NT2/D1 (cell line): ENCODE data around the gene PGAM1.

ENCODE experiments used
- SUZ12 ChIP-seq: IDR thresholded peaks from 2 replicates; pipeline ENCODE4 v1.6.1; 2011; ENCODE audit not compliant: insufficient read length, insufficient read depth; ENCODE audit errors: extremely low read depth
- YY1 ChIP-seq: IDR thresholded peaks from 2 replicates; pipeline ENCODE4 v1.6.1; 2011; ENCODE audit not compliant: insufficient read length, insufficient read depth
- ZNF274 ChIP-seq: IDR thresholded peaks from 2 replicates; pipeline ENCODE4 v1.6.1; 2011; ENCODE audit warnings: mild to moderate bottlenecking, low read depth, low read length

DNA sequence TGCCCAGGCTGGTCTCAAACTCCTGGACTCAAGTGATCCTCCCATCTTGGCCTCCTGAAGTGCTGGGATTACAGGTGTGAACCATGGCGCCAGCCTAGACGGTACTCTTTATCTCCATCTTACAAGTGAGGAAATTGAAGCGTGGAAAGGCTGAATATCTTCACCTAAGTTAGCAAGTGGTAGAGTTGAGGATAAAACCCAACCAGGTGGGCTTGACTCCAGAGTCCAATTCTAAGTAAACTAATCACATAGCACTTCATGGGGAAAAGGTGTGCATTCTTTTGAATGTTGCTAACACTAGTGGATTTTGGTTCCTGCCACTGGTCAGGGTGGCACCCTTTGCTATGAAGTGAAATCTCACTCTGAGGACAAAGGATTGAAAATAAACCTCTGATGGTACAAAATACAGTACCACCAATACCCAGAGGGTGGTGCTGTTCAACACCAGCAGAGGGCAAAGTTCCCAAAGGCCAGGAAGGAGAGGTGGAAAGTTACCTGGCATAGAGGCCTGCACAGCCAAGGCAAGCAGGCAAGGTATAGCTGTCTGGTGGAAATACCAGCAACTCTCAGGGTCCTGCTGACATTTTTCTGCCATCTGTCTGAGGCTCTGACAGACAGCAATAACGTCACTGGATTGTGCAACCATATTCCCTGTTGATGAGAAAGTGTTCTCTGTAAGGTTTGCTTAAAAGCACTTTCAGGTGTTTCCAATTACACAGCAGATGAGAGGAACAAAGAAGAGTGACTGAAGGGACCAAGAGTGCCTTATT is 37.6 kb downstream of the PGAM1 start:
- TF ChIP-seq YY1 (no peak), SUZ12 (no peak), ZNF274 (no peak)
